Hepatocyte (in vitro differentiated cells): ENCODE data around the gene DPY19L1.
"Not testable (repeated sequence)": the region's sequence is repeated elsewhere in the genome, so short reads cannot be mapped to it uniquely, and the experiment has no call there.

ENCODE experiments used
- EZH2phosphoT487 ChIP-seq: fragments of 200-600 bp; sonication (generic); IDR thresholded peaks from one replicate; pipeline ENCODE4 v1.6.1; 2018; ENCODE audit warnings: antibody characterized with exemption, mild to moderate bottlenecking, low read depth, moderate library complexity; ENCODE audit not compliant: unreplicated experiment, severe bottlenecking
- TF ChIP-seq, protein P1 (sequence below): fragments of 200-600 bp; sonication (generic); IDR thresholded peaks from 2 replicates; pipeline ENCODE4 v1.5.1; 2016; ENCODE audit warnings: antibody characterized with exemption, mild to moderate bottlenecking; ENCODE audit not compliant: poor library complexity

DNA sequence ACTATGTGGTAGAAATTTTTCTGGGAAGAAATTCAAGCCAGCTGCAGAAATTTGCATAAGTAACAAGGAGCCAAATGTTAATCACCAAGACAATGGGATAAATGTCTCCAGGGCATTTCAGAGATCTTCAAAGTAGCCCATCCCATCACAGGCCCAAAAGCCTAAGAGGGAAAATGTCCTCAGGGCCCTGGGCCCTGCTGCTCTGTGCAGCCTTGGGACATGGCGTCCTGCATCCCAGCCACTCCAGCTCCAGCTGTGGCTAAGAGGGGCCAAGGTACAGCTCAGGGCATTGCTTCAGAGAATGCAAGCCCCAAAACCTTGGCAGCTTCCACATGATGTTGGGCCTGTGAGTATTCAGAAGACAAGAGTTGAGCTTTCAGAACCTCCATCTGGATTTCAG is 31.8 kb upstream of the DPY19L1 start:
- TF ChIP-seq, protein P1, sequence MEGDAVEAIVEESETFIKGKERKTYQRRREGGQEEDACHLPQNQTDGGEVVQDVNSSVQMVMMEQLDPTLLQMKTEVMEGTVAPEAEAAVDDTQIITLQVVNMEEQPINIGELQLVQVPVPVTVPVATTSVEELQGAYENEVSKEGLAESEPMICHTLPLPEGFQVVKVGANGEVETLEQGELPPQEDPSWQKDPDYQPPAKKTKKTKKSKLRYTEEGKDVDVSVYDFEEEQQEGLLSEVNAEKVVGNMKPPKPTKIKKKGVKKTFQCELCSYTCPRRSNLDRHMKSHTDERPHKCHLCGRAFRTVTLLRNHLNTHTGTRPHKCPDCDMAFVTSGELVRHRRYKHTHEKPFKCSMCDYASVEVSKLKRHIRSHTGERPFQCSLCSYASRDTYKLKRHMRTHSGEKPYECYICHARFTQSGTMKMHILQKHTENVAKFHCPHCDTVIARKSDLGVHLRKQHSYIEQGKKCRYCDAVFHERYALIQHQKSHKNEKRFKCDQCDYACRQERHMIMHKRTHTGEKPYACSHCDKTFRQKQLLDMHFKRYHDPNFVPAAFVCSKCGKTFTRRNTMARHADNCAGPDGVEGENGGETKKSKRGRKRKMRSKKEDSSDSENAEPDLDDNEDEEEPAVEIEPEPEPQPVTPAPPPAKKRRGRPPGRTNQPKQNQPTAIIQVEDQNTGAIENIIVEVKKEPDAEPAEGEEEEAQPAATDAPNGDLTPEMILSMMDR: not testable (repeated sequence)
- TF ChIP-seq EZH2phosphoT487: not testable (repeated sequence)
